HEK293 (cell line): ENCODE results near the gene MCU.

Source experiments
- CTCF ChIA-PET: fragments of 350-600 bp; formaldehyde crosslinking; extraction: SDS; loops from one replicate; lab custom pipeline; 2021; ENCODE audit warnings: antibody characterized with exemption; lab: Yijun Ruan, JAX
- POLR2A ChIA-PET: fragments of 300-600 bp; formaldehyde crosslinking; extraction: SDS; loops from one replicate; lab custom pipeline; 2020; ENCODE audit warnings: antibody characterized with exemption, inconsistent platforms; lab: Yijun Ruan, JAX
- H3K27ac ChIP-seq: fragments of 200-500 bp; sonication (Bioruptor generic); 2 replicates; pipeline ENCODE4 v1.5.1; 2014; ENCODE audit warnings: low read depth, low read length, control low read depth, inconsistent platforms; ENCODE audit errors: extremely low read depth
- H3K36me3 ChIP-seq, 2 experiments: fragments of 200-500 bp in 1 of 2; sonication (Bioruptor generic) in 1 of 2; 1 replicate in 1 of 2; 2 replicates in 1 of 2; pipeline ENCODE4 v1.5.1; 2014 to 2017; ENCODE audit warnings: inconsistent platforms in 2 of 2, low read length in 2 of 2; ENCODE audit not compliant: control insufficient read depth in 2 of 2, insufficient read depth in 1 of 2
- H3K4me1 ChIP-seq: fragments of 200-500 bp; sonication (Bioruptor generic); 2 replicates; pipeline ENCODE4 v1.5.1; 2014; ENCODE audit warnings: mild to moderate bottlenecking, low read length, inconsistent platforms; ENCODE audit not compliant: control insufficient read depth, insufficient read depth
- H3K4me3 ChIP-seq: 2 replicates; pipeline ENCODE4 v1.5.1; 2011; ENCODE audit warnings: low read depth, mild to moderate bottlenecking, control low read depth, low read length, moderate library complexity
- H3K9me3 ChIP-seq: fragments of 200-500 bp; sonication (Bioruptor generic); 2 replicates; pipeline ENCODE4 v1.5.1; 2014; ENCODE audit warnings: low read depth, low read length, inconsistent platforms; ENCODE audit not compliant: control insufficient read depth, insufficient read depth
- GLI4 ChIP-seq: fragments of 450-650 bp; formaldehyde crosslinking; IDR thresholded peaks from 2 replicates; pipeline ENCODE4 v1.5.1; 2016; ENCODE audit warnings: missing biosample characterization, missing genetic modification characterization
- ZNF121 ChIP-seq: fragments of 450-650 bp; formaldehyde crosslinking; IDR thresholded peaks from 2 replicates; pipeline ENCODE4 v1.5.1; 2016; ENCODE audit warnings: missing biosample characterization, missing genetic modification characterization
- ZNF146 ChIP-seq: fragments of 450-650 bp; formaldehyde crosslinking; IDR thresholded peaks from 2 replicates; pipeline ENCODE4 v1.5.1; 2016; ENCODE audit warnings: missing biosample characterization, missing genetic modification characterization
- ZNF169 ChIP-seq: fragments of 450-650 bp; formaldehyde crosslinking; IDR thresholded peaks from 2 replicates; pipeline ENCODE4 v1.5.1; 2016; ENCODE audit warnings: missing biosample characterization, missing genetic modification characterization
- ZNF2 ChIP-seq: fragments of 450-650 bp; formaldehyde crosslinking; IDR thresholded peaks from 2 replicates; pipeline ENCODE4 v1.5.1; 2016; ENCODE audit warnings: missing biosample characterization, missing genetic modification characterization
- ZNF211 ChIP-seq: fragments of 450-650 bp; formaldehyde crosslinking; IDR thresholded peaks from 2 replicates; pipeline ENCODE4 v1.5.1; 2016; ENCODE audit warnings: low read depth, missing biosample characterization, missing genetic modification characterization
- ZNF292 ChIP-seq: fragments of 450-650 bp; formaldehyde crosslinking; IDR thresholded peaks from 2 replicates; pipeline ENCODE4 v1.5.1; 2016; ENCODE audit warnings: low read depth, missing biosample characterization, missing genetic modification characterization, borderline replicate concordance
- ZNF335 ChIP-seq: fragments of 450-650 bp; formaldehyde crosslinking; conservative IDR thresholded peaks from 2 replicates; pipeline ENCODE4 v1.5.1; 2016; ENCODE audit warnings: missing biosample characterization, missing genetic modification characterization
- ZNF394 ChIP-seq: fragments of 450-650 bp; formaldehyde crosslinking; IDR thresholded peaks from 2 replicates; pipeline ENCODE4 v1.5.1; 2016; ENCODE audit warnings: missing biosample characterization, missing genetic modification characterization, mild to moderate bottlenecking, moderate library complexity, borderline replicate concordance
- ZNF701 ChIP-seq: fragments of 450-650 bp; formaldehyde crosslinking; IDR thresholded peaks from 2 replicates; pipeline ENCODE4 v1.5.1; 2016; ENCODE audit warnings: missing biosample characterization, missing genetic modification characterization
- TF ChIP-seq, protein P1 (sequence below): fragments of 450-650 bp; formaldehyde crosslinking; IDR thresholded peaks from 2 replicates; pipeline ENCODE4 v1.5.1; 2016; ENCODE audit warnings: missing biosample characterization, missing genetic modification characterization, borderline replicate concordance
- TF ChIP-seq, protein P2 (sequence below): fragments of 450-650 bp; formaldehyde crosslinking; optimal IDR thresholded peaks from 2 replicates; pipeline ENCODE3; 2016; ENCODE audit warnings: missing biosample characterization, mild to moderate bottlenecking, missing genetic modification characterization
- TF ChIP-seq, protein P3 (sequence below): fragments of 450-650 bp; formaldehyde crosslinking; IDR thresholded peaks from 2 replicates; pipeline ENCODE4 v1.5.1; 2016; ENCODE audit warnings: missing biosample characterization, missing genetic modification characterization
- TF ChIP-seq, protein P4 (sequence below): fragments of 450-650 bp; formaldehyde crosslinking; IDR thresholded peaks from 2 replicates; pipeline ENCODE4 v1.5.1; 2016; ENCODE audit warnings: missing biosample characterization, missing genetic modification characterization

MCU gene

DNA sequence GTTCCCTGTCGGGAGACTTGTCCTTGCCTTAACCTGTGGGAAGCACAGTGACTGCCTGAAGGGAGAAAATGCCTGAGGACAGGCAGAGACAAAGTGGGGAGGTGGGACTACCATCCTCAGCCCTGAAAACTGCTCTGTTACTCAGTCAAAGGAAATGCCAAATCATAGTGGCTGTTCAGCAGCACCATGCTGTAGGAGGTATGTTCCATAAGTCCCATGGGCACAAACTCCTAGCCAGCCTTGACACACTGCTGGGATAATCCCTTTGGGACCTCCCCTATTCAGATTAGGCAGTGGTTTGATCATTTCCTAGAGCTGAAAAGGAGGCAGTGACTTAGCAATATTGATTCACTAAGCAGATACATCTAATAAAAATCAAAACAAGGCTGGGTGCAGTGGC, 80.1 kb downstream of the MCU start:
- H3K9me3 ChIP-seq = no peaks in the 10 kb centered on the region
- CTCF ChIA-PET = no interaction called here
- POLR2A ChIA-PET = no interaction called here
- H3K27ac ChIP-seq = no peak overlapping the region
- TF ChIP-seq ZNF169 (tag by site-specific recombination) (no peak), GLI4 (no peak), ZNF2 (tag by site-specific recombination) (no peak), ZNF211 (tag by site-specific recombination) (no peak), ZNF292 (tag by site-specific recombination) (no peak), ZNF394 (no peak), ZNF701 (no peak), ZNF335 (tag by site-specific recombination) (no peak)
- TF ChIP-seq, protein P1, sequence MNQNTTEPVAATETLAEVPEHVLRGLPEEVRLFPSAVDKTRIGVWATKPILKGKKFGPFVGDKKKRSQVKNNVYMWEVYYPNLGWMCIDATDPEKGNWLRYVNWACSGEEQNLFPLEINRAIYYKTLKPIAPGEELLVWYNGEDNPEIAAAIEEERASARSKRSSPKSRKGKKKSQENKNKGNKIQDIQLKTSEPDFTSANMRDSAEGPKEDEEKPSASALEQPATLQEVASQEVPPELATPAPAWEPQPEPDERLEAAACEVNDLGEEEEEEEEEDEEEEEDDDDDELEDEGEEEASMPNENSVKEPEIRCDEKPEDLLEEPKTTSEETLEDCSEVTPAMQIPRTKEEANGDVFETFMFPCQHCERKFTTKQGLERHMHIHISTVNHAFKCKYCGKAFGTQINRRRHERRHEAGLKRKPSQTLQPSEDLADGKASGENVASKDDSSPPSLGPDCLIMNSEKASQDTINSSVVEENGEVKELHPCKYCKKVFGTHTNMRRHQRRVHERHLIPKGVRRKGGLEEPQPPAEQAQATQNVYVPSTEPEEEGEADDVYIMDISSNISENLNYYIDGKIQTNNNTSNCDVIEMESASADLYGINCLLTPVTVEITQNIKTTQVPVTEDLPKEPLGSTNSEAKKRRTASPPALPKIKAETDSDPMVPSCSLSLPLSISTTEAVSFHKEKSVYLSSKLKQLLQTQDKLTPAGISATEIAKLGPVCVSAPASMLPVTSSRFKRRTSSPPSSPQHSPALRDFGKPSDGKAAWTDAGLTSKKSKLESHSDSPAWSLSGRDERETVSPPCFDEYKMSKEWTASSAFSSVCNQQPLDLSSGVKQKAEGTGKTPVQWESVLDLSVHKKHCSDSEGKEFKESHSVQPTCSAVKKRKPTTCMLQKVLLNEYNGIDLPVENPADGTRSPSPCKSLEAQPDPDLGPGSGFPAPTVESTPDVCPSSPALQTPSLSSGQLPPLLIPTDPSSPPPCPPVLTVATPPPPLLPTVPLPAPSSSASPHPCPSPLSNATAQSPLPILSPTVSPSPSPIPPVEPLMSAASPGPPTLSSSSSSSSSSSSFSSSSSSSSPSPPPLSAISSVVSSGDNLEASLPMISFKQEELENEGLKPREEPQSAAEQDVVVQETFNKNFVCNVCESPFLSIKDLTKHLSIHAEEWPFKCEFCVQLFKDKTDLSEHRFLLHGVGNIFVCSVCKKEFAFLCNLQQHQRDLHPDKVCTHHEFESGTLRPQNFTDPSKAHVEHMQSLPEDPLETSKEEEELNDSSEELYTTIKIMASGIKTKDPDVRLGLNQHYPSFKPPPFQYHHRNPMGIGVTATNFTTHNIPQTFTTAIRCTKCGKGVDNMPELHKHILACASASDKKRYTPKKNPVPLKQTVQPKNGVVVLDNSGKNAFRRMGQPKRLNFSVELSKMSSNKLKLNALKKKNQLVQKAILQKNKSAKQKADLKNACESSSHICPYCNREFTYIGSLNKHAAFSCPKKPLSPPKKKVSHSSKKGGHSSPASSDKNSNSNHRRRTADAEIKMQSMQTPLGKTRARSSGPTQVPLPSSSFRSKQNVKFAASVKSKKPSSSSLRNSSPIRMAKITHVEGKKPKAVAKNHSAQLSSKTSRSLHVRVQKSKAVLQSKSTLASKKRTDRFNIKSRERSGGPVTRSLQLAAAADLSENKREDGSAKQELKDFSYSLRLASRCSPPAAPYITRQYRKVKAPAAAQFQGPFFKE (tag by site-specific recombination) = no peak
- TF ChIP-seq, protein P2, sequence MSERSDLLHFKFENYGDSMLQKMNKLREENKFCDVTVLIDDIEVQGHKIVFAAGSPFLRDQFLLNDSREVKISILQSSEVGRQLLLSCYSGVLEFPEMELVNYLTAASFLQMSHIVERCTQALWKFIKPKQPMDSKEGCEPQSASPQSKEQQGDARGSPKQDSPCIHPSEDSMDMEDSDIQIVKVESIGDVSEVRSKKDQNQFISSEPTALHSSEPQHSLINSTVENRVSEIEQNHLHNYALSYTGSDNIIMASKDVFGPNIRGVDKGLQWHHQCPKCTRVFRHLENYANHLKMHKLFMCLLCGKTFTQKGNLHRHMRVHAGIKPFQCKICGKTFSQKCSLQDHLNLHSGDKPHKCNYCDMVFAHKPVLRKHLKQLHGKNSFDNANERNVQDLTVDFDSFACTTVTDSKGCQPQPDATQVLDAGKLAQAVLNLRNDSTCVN (tag by site-specific recombination) = no peak
- TF ChIP-seq, protein P3, sequence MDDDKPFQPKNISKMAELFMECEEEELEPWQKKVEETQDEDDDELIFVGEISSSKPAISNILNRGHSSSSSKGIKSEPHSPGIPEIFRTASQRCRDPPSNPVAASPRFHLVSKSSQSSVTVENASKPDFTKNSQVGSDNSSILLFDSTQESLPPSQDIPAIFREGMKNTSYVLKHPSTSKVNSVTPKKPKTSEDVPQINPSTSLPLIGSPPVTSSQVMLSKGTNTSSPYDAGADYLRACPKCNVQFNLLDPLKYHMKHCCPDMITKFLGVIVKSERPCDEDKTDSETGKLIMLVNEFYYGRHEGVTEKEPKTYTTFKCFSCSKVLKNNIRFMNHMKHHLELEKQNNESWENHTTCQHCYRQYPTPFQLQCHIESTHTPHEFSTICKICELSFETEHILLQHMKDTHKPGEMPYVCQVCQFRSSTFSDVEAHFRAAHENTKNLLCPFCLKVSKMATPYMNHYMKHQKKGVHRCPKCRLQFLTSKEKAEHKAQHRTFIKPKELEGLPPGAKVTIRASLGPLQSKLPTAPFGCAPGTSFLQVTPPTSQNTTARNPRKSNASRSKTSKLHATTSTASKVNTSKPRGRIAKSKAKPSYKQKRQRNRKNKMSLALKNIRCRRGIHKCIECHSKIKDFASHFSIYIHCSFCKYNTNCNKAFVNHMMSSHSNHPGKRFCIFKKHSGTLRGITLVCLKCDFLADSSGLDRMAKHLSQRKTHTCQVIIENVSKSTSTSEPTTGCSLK (tag by site-specific recombination) = no peak
- TF ChIP-seq, protein P4, sequence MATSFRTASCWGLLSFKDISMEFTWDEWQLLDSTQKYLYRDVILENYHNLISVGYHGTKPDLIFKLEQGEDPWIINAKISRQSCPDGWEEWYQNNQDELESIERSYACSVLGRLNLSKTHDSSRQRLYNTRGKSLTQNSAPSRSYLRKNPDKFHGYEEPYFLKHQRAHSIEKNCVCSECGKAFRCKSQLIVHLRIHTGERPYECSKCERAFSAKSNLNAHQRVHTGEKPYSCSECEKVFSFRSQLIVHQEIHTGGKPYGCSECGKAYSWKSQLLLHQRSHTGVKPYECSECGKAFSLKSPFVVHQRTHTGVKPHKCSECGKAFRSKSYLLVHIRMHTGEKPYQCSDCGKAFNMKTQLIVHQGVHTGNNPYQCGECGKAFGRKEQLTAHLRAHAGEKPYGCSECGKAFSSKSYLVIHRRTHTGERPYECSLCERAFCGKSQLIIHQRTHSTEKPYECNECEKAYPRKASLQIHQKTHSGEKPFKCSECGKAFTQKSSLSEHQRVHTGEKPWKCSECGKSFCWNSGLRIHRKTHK (tag by site-specific recombination) = no peak
- TF ChIP-seq, all 188 proteins: peak for 0
- H3K4me3 ChIP-seq = no peak overlapping the region
- no peaks in the 10 kb centered on the region for H3K4me1 ChIP-seq
- H3K36me3 ChIP-seq = no peaks in the 10 kb centered on the region

DNA sequence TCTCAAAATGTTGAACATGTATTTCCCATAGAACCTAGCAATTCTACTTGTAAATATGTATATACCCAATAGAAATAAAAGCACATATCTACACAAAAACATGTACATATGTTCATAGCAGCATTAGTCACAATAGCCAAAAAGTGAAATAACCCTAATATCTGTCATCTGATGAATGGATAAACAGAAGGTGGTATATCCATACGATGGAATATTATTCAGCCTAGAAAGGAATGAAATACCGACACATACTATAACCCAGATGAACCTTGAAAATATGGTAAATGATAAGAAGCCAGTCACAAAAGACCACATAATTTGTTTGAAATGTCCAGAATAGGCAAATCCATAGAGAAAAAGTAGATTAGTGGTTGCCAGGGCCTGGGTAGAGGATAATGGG, 87.9 kb downstream of the MCU start:
- ChIA-PET POLR2A (no interaction called here), CTCF (interaction anchor here (1.5 kb wide), 1 partner anchor 16 kb away, joined by 3 read pairs; no protein-coding TSS in a partner anchor)
- Histone ChIP-seq H3K36me3 (no peaks in the 10 kb centered on the region), H3K4me1 (peaks cover 12% of the 10 kb centered on the region), H3K4me3 (no peak overlapping the region), H3K9me3 (no peaks in the 10 kb centered on the region), H3K27ac (no peak overlapping the region)
- TF ChIP-seq ZNF121 (tag by site-specific recombination) = no peak
- TF ChIP-seq ZNF146 (tag by site-specific recombination) = peak; percentile 66; the same call in 1 of the 2 replicates
